GM23338 (cell line): ENCODE data around the gene EXOC4. TPM values are rescaled to one million over a fixed set of nuclear protein-coding genes. Genes with fewer than 3 reads are reported as not detected.

Source experiments
- ATAC-seq: fragments of 200-7000 bp; cut with Tn5 transposase; 3 replicates; pipeline ENCODE4 v1.9.1; 2020
- DNase-seq: peaks from one replicate; pipeline ENCODE4 v3.0.0-alpha.2; 2015; ENCODE audit warnings: low spot score
- H2AFZ ChIP-seq: fragments of 200-600 bp; sonication (generic); 2 replicates; pipeline ENCODE4 v1.8.0; 2016; ENCODE audit warnings: antibody characterized with exemption, mild to moderate bottlenecking, moderate library complexity
- H3F3A ChIP-seq: fragments of 200-600 bp; sonication (generic); replicated peaks from 2 replicates; pipeline ENCODE4 v1.8.0; 2017; ENCODE audit warnings: antibody characterized with exemption, mixed run types, low read depth
- H3K27ac ChIP-seq: fragments of 200-600 bp; sonication (generic); 2 replicates; pipeline ENCODE4 v1.6.1; 2016; ENCODE audit warnings: low read depth
- H3K27me3 ChIP-seq: fragments of 200-600 bp; sonication (generic); 2 replicates; pipeline ENCODE4 v1.8.0; 2016; ENCODE audit warnings: mild to moderate bottlenecking, mixed run types, moderate library complexity; ENCODE audit not compliant: insufficient read depth
- H3K36me3 ChIP-seq: fragments of 200-600 bp; sonication (generic); 2 replicates; pipeline ENCODE4 v1.8.0; 2016; ENCODE audit warnings: mild to moderate bottlenecking; ENCODE audit not compliant: insufficient read depth
- H3K4me1 ChIP-seq: fragments of 200-600 bp; sonication (generic); 2 replicates; pipeline ENCODE4 v1.8.0; 2016; ENCODE audit warnings: mild to moderate bottlenecking, moderate library complexity; ENCODE audit not compliant: insufficient read depth
- H3K4me2 ChIP-seq: fragments of 200-600 bp; sonication (generic); 2 replicates; pipeline ENCODE4 v1.7.1; 2017; ENCODE audit warnings: mixed run types
- H3K4me3 ChIP-seq: fragments of 200-600 bp; sonication (generic); 2 replicates; pipeline ENCODE4 v1.6.1; 2016; ENCODE audit warnings: mixed run types
- H3K79me2 ChIP-seq: fragments of 200-600 bp; sonication (generic); replicated peaks from 2 replicates; pipeline ENCODE4 v1.8.0; 2017; ENCODE audit warnings: mild to moderate bottlenecking; ENCODE audit not compliant: insufficient read depth
- H3K9me2 ChIP-seq: fragments of 200-600 bp; sonication (generic); 2 replicates; pipeline ENCODE4 v1.8.0; 2017; ENCODE audit not compliant: insufficient read depth
- H4K20me1 ChIP-seq: fragments of 200-600 bp; sonication (generic); replicated peaks from 2 replicates; pipeline ENCODE4 v1.8.0; 2017; ENCODE audit warnings: mild to moderate bottlenecking; ENCODE audit not compliant: insufficient read depth
- H3K27ac Mint-ChIP-seq: 2 replicates; pipeline ENCODE4 v1.8.0; 2020; ENCODE audit warnings: inconsistent platforms, mild to moderate bottlenecking, moderate library complexity, mixed read lengths
- H3K27me3 Mint-ChIP-seq: 3 replicates; pipeline ENCODE4 v1.8.0; 2022; ENCODE audit warnings: low read depth, mild to moderate bottlenecking, moderate library complexity, mixed read lengths, inconsistent platforms; ENCODE audit not compliant: insufficient read depth, poor library complexity
- H3K36me3 Mint-ChIP-seq: 3 replicates; pipeline ENCODE4 v1.8.0; 2021; ENCODE audit warnings: low read depth, mild to moderate bottlenecking, inconsistent platforms, moderate library complexity, mixed read lengths
- H3K4me1 Mint-ChIP-seq: 3 replicates; pipeline ENCODE4 v1.8.0; 2020; ENCODE audit warnings: mild to moderate bottlenecking, inconsistent platforms, mixed read lengths
- H3K4me3 Mint-ChIP-seq: 3 replicates; pipeline ENCODE4 v1.8.0; 2021; ENCODE audit warnings: moderate library complexity, mild to moderate bottlenecking, inconsistent platforms, mixed read lengths
- H3K9me3 Mint-ChIP-seq: 3 replicates; pipeline ENCODE4 v1.8.0; 2020; ENCODE audit warnings: moderate library complexity, mild to moderate bottlenecking, inconsistent platforms, mixed read lengths
- CREB1 ChIP-seq: fragments of 250-450 bp; sonication (Bioruptor Pico); IDR thresholded peaks from 2 replicates; pipeline ENCODE4 v1.5.0; 2020; ENCODE audit warnings: low read depth, mild to moderate bottlenecking, moderate library complexity
- EZH2phosphoT487 ChIP-seq: fragments of 200-600 bp; sonication (generic); IDR thresholded peaks from one replicate; pipeline ENCODE4 v1.8.1; 2018; ENCODE audit warnings: antibody characterized with exemption; ENCODE audit not compliant: unreplicated experiment
- JUNB ChIP-seq: IDR thresholded peaks from one replicate; pipeline ENCODE4 v1.6.1; 2016; ENCODE audit warnings: antibody characterized with exemption; ENCODE audit not compliant: unreplicated experiment
- NANOG ChIP-seq: IDR thresholded peaks from 2 replicates; pipeline ENCODE4 v1.6.1; 2016; ENCODE audit warnings: antibody characterized with exemption, borderline replicate concordance
- POLR2AphosphoS5 ChIP-seq: IDR thresholded peaks from 2 replicates; pipeline ENCODE4 v1.6.1; 2016; ENCODE audit warnings: antibody characterized with exemption, low read depth
- STAT1 ChIP-seq: IDR thresholded peaks from one replicate; pipeline ENCODE4 v1.6.1; 2016; ENCODE audit warnings: antibody characterized with exemption; ENCODE audit not compliant: unreplicated experiment
- ZNF114 ChIP-seq: fragments of 250-450 bp; sonication (Bioruptor Pico); IDR thresholded peaks from 2 replicates; pipeline ENCODE4 v1.5.0; 2020; ENCODE audit warnings: mild to moderate bottlenecking, moderate library complexity
- polyA plus RNA-seq: library from polyadenylated mRNA; unstranded; fragments of >200 nt; fragmentation: Nextera tagmentation; extraction: Ambion mirVana; gene quantifications from 2 replicates; pipeline ENCODE4 v1.2.1, GENCODE V29; 2016
- total RNA-seq: library from RNA; depleted of rRNA; stranded (reverse); fragments of >200 nt; shearing (Covaris generic); gene quantifications from 2 replicates; pipeline ENCODE4 v1.2.3, GENCODE V29; 2014
- TF ChIP-seq, protein P1 (sequence below): fragments of 250-450 bp; sonication (Bioruptor Pico); IDR thresholded peaks from 2 replicates; pipeline ENCODE4 v1.5.0; 2020; ENCODE audit warnings: mild to moderate bottlenecking, moderate library complexity
- TF ChIP-seq, protein P2 (sequence below), 2 experiments: fragments of 200-600 bp in 1 of 2; sonication (generic) in 1 of 2; conservative IDR thresholded peaks; 2 replicates each; pipeline versions ENCODE4 v1.5.1 to v1.6.1; 2016 to 2017; ENCODE audit warnings: antibody characterized with exemption in 2 of 2, low read depth in 2 of 2, mild to moderate bottlenecking in 2 of 2, moderate library complexity in 1 of 2
- TF ChIP-seq, protein P3 (sequence below): IDR thresholded peaks from one replicate; pipeline ENCODE4 v1.6.1; 2018; ENCODE audit warnings: antibody characterized with exemption; ENCODE audit not compliant: unreplicated experiment

The EXOC4 gene
- total and polyA plus RNA-seq, 2 experiments from 2014 or later = 37.5 to 52.7 TPM

DNA sequence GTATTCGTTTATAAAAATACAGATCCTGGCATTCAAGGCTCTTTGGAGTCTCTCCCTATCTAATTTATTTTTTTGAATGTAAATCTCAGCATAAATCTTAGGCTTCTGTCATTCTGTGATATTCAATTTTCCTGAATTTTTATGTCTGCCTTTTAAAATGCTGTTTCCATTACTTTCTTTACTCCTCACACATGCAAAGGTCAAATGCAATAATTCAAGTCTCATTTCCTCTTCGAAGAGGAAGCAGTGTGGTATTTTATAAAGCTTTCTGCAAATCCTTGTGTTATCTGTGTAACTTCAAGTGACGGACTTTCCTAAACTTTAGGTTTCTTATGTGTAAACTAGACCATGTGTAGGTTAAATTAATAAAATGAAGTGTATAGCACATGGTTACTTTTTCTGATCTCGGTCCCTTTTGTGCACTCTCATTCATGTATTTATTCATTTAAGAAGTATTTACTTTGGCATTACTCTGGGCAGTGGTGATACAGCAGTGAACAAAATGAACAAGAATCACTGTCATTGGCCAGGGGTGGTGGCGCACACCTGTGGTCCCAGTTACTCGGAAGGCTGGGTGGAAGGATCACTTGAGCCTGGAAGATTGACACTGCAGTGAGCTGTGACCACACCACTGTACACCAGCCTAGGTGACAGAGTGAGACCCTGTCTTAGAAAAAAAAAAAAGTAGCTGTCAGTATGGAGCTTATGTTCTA, 332.2 kb downstream of the EXOC4 start:
- TF ChIP-seq ZNF114 (CRISPR knock-in tag) (no peak), JUNB (no peak), CREB1 (no peak)
- no peaks in the 10 kb centered on the region for H4K20me1 ChIP-seq
- Mint-ChIP-seq H3K27ac (no peak overlapping the region), H3K27me3 (no peaks in the 10 kb centered on the region), H3K9me3 (no peaks in the 10 kb centered on the region), H3K4me3 (no peak overlapping the region), H3K4me1 (peaks cover 29% of the 10 kb centered on the region), H3K36me3 (no peaks in the 10 kb centered on the region)
- DNase-seq = no peak
- H3K4me2 ChIP-seq = no peak overlapping the region
- no peak overlapping the region for H3K4me3 ChIP-seq
- H3K27ac ChIP-seq = no peak overlapping the region
- no peak overlapping the region for H2AFZ ChIP-seq
- H3K9me2 ChIP-seq = no peaks in the 10 kb centered on the region
- no peaks in the 10 kb centered on the region for H3K36me3 ChIP-seq
- no peak for ATAC-seq
- no peaks in the 10 kb centered on the region for H3K79me2 ChIP-seq
- H3K4me1 ChIP-seq = peaks cover 12% of the 10 kb centered on the region; the same call in 1 of the 2 replicates
- H3K27me3 ChIP-seq = no peaks in the 10 kb centered on the region
- no peaks in the 10 kb centered on the region for H3F3A ChIP-seq

DNA sequence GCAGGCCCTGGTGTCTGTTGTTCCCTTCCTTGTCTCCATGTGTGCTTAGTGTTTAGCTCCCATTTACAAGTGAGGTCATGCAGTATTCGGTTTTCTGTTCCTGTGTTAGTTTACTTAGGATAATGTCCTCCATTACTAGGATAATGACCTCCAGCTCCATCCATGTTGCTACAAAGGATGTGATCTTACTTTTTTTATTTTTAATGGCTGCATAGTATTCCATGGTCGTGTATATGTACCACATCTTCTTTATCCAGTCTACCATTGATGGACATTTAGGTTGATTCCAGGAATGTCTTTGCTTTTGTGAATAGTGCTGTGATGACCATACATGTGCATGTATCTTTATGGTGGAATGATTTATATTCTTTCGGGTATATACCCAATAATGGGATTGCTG, 333.4 kb downstream of the EXOC4 start:
- H3K4me1 ChIP-seq = peaks cover 12% of the 10 kb centered on the region; the same call in 1 of the 2 replicates
- H3K36me3 ChIP-seq = no peaks in the 10 kb centered on the region
- no peak overlapping the region for H3K4me2 ChIP-seq
- DNase-seq (no peak), ATAC-seq (no peak)
- no peaks in the 10 kb centered on the region for H3K9me2 ChIP-seq
- no peaks in the 10 kb centered on the region for H3K79me2 ChIP-seq
- no peaks in the 10 kb centered on the region for H3K27me3 ChIP-seq
- H2AFZ ChIP-seq = no peak overlapping the region
- no peaks in the 10 kb centered on the region for H3F3A ChIP-seq
- no peak overlapping the region for H3K27ac ChIP-seq
- no peaks in the 10 kb centered on the region for H3K9me3 Mint-ChIP-seq
- H3K36me3 Mint-ChIP-seq = no peaks in the 10 kb centered on the region
- peaks cover 34% of the 10 kb centered on the region for H3K4me1 Mint-ChIP-seq
- H3K27me3 Mint-ChIP-seq = peaks cover 2% of the 10 kb centered on the region
- no peaks in the 10 kb centered on the region for H4K20me1 ChIP-seq
- no peak overlapping the region for H3K4me3 Mint-ChIP-seq
- H3K27ac Mint-ChIP-seq = no peak overlapping the region
- H3K4me3 ChIP-seq = no peak overlapping the region
- TF ChIP-seq NANOG (no peak), POLR2AphosphoS5 (no peak), CREB1 (no peak), ZNF114 (CRISPR knock-in tag) (no peak), JUNB (no peak), STAT1 (no peak), EZH2phosphoT487 (no peak)
- TF ChIP-seq, protein P1, sequence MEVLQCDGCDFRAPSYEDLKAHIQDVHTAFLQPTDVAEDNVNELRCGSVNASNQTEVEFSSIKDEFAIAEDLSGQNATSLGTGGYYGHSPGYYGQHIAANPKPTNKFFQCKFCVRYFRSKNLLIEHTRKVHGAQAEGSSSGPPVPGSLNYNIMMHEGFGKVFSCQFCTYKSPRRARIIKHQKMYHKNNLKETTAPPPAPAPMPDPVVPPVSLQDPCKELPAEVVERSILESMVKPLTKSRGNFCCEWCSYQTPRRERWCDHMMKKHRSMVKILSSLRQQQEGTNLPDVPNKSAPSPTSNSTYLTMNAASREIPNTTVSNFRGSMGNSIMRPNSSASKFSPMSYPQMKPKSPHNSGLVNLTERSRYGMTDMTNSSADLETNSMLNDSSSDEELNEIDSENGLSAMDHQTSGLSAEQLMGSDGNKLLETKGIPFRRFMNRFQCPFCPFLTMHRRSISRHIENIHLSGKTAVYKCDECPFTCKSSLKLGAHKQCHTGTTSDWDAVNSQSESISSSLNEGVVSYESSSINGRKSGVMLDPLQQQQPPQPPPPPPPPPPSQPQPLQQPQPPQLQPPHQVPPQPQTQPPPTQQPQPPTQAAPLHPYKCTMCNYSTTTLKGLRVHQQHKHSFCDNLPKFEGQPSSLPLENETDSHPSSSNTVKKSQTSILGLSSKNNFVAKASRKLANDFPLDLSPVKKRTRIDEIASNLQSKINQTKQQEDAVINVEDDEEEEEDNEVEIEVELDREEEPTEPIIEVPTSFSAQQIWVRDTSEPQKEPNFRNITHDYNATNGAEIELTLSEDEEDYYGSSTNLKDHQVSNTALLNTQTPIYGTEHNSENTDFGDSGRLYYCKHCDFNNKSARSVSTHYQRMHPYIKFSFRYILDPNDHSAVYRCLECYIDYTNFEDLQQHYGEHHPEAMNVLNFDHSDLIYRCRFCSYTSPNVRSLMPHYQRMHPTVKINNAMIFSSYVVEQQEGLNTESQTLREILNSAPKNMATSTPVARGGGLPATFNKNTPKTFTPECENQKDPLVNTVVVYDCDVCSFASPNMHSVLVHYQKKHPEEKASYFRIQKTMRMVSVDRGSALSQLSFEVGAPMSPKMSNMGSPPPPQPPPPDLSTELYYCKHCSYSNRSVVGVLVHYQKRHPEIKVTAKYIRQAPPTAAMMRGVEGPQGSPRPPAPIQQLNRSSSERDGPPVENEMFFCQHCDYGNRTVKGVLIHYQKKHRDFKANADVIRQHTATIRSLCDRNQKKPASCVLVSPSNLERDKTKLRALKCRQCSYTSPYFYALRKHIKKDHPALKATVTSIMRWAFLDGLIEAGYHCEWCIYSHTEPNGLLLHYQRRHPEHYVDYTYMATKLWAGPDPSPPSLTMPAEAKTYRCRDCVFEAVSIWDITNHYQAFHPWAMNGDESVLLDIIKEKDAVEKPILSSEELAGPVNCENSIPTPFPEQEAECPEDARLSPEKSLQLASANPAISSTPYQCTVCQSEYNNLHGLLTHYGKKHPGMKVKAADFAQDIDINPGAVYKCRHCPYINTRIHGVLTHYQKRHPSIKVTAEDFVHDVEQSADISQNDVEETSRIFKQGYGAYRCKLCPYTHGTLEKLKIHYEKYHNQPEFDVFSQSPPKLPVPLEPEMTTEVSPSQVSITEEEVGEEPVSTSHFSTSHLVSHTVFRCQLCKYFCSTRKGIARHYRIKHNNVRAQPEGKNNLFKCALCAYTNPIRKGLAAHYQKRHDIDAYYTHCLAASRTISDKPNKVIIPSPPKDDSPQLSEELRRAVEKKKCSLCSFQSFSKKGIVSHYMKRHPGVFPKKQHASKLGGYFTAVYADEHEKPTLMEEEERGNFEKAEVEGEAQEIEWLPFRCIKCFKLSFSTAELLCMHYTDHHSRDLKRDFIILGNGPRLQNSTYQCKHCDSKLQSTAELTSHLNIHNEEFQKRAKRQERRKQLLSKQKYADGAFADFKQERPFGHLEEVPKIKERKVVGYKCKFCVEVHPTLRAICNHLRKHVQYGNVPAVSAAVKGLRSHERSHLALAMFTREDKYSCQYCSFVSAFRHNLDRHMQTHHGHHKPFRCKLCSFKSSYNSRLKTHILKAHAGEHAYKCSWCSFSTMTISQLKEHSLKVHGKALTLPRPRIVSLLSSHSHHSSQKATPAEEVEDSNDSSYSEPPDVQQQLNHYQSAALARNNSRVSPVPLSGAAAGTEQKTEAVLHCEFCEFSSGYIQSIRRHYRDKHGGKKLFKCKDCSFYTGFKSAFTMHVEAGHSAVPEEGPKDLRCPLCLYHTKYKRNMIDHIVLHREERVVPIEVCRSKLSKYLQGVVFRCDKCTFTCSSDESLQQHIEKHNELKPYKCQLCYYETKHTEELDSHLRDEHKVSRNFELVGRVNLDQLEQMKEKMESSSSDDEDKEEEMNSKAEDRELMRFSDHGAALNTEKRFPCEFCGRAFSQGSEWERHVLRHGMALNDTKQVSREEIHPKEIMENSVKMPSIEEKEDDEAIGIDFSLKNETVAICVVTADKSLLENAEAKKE (CRISPR knock-in tag) = no peak
- TF ChIP-seq, protein P2, sequence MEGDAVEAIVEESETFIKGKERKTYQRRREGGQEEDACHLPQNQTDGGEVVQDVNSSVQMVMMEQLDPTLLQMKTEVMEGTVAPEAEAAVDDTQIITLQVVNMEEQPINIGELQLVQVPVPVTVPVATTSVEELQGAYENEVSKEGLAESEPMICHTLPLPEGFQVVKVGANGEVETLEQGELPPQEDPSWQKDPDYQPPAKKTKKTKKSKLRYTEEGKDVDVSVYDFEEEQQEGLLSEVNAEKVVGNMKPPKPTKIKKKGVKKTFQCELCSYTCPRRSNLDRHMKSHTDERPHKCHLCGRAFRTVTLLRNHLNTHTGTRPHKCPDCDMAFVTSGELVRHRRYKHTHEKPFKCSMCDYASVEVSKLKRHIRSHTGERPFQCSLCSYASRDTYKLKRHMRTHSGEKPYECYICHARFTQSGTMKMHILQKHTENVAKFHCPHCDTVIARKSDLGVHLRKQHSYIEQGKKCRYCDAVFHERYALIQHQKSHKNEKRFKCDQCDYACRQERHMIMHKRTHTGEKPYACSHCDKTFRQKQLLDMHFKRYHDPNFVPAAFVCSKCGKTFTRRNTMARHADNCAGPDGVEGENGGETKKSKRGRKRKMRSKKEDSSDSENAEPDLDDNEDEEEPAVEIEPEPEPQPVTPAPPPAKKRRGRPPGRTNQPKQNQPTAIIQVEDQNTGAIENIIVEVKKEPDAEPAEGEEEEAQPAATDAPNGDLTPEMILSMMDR (conservative IDR thresholded peaks at IDR 0.05; ENCODE audit: low read depth in 2 of 2) = no peak
- TF ChIP-seq, protein P3, sequence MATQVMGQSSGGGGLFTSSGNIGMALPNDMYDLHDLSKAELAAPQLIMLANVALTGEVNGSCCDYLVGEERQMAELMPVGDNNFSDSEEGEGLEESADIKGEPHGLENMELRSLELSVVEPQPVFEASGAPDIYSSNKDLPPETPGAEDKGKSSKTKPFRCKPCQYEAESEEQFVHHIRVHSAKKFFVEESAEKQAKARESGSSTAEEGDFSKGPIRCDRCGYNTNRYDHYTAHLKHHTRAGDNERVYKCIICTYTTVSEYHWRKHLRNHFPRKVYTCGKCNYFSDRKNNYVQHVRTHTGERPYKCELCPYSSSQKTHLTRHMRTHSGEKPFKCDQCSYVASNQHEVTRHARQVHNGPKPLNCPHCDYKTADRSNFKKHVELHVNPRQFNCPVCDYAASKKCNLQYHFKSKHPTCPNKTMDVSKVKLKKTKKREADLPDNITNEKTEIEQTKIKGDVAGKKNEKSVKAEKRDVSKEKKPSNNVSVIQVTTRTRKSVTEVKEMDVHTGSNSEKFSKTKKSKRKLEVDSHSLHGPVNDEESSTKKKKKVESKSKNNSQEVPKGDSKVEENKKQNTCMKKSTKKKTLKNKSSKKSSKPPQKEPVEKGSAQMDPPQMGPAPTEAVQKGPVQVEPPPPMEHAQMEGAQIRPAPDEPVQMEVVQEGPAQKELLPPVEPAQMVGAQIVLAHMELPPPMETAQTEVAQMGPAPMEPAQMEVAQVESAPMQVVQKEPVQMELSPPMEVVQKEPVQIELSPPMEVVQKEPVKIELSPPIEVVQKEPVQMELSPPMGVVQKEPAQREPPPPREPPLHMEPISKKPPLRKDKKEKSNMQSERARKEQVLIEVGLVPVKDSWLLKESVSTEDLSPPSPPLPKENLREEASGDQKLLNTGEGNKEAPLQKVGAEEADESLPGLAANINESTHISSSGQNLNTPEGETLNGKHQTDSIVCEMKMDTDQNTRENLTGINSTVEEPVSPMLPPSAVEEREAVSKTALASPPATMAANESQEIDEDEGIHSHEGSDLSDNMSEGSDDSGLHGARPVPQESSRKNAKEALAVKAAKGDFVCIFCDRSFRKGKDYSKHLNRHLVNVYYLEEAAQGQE = no peak
